ENCODE data around the gene TMEM184B.

TMEM184B gene

DNA sequence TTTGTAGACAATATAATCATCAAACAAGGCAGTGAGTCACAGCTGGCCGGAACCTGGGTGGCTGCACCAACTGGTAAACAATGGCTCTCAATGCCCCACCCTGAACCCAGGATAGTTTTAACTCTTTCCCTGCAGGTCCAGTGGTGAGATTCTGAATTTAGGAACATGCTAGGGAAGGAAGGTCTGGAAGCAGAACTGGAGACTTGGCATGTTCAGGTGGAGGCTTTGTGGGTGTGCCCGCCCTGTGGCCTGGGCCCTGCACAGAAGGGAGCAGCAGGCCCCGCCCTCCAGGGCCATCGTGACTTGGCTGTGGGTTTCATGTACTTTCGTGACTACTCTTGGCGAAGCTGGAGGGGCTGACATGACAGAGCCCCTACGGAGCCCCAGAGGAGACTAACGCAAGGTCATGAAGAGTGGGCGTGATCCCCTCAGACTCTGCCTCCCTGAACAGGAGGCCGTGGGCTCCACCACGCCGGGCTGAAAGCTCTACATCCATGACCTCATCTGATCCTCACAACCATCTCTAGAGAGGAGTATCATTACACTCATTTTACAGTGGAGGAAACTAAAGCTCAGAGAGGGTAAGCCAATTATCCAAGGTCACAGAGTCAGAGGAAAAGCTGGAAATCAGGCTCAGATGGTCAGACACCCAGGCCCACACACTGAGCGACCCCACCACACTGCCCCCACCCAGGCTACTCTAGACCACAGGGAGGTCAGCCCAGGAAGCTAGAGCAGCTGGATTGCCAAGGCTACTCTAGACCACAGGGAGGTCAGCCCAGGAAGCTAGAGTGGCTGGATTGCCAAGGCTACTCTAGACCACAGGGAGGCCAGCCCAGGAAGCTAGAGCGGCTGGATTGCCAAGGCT lies 43.7 kb downstream of the TMEM184B start:
- no peak for TF ChIP-seq CTCF (conservative IDR thresholded peaks at IDR 0.05; ENCODE audit: low read length)
- TF ChIP-seq EZH2phosphoT487 (IDR thresholded peaks at IDR 0.05; ENCODE audit: borderline replicate concordance) = no peak

GRCh38 chr22:38228326-38228872 lies 44.4 kb downstream of the TMEM184B start:
- H3K9me3 ChIP-seq (ENCODE audit: insufficient read depth, low read depth, low read length) = no peaks in the 10 kb centered on the region
- no peak for TF ChIP-seq EZH2phosphoT487 (IDR thresholded peaks at IDR 0.05; ENCODE audit: borderline replicate concordance)
- TF ChIP-seq CTCF (conservative IDR thresholded peaks at IDR 0.05; ENCODE audit: low read length) = no peak
- peaks cover 11% of the 10 kb centered on the region; the same call in 1 of the 2 replicates for H3K36me3 ChIP-seq (ENCODE audit: insufficient read depth, low read length)
- H3K9ac ChIP-seq (ENCODE audit: low read depth, low read length, poor library complexity, severe bottlenecking) = no peak overlapping the region
- H3K79me2 ChIP-seq (ENCODE audit: insufficient read depth, low read length) = no peaks in the 10 kb centered on the region
- no peaks in the 10 kb centered on the region for H3K27me3 ChIP-seq (ENCODE audit: insufficient read depth, low read length, poor library complexity, severe bottlenecking)
- no peak overlapping the region for H2AFZ ChIP-seq (ENCODE audit: low read length)
- H3K4me3 ChIP-seq (ENCODE audit: low read length, poor library complexity, severe bottlenecking) = no peak overlapping the region
- H3K9me2 ChIP-seq (replicated peaks; ENCODE audit: low read depth, low read length) = no peaks in the 10 kb centered on the region
- no peaks in the 10 kb centered on the region for H3K4me1 ChIP-seq (ENCODE audit: insufficient read depth, low read length, poor library complexity, severe bottlenecking)
- H3K4me2 ChIP-seq (ENCODE audit: low read depth, low read length, poor library complexity, severe bottlenecking) = no peak overlapping the region
- H3F3A ChIP-seq (ENCODE audit: low read depth) = no peaks in the 10 kb centered on the region
- H4K20me1 ChIP-seq (ENCODE audit: insufficient read depth, low read length, poor library complexity, severe bottlenecking) = no peaks in the 10 kb centered on the region

More for the DNA sequence above, 43.7 kb downstream of the TMEM184B start:
- H3K9ac ChIP-seq (ENCODE audit: low read depth, low read length, poor library complexity, severe bottlenecking) = no peak overlapping the region
- H4K20me1 ChIP-seq (ENCODE audit: insufficient read depth, low read length, poor library complexity, severe bottlenecking) = no peaks in the 10 kb centered on the region
- no peak overlapping the region for H2AFZ ChIP-seq (ENCODE audit: low read length)
- H3K36me3 ChIP-seq (ENCODE audit: insufficient read depth, low read length) = peaks cover 11% of the 10 kb centered on the region; the same call in 1 of the 2 replicates
- H3K4me3 ChIP-seq (ENCODE audit: low read length, poor library complexity, severe bottlenecking) = no peak overlapping the region
- no peaks in the 10 kb centered on the region for H3K27me3 ChIP-seq (ENCODE audit: insufficient read depth, low read length, poor library complexity, severe bottlenecking)
- H3K79me2 ChIP-seq (ENCODE audit: insufficient read depth, low read length) = no peaks in the 10 kb centered on the region
- no peaks in the 10 kb centered on the region for H3F3A ChIP-seq (ENCODE audit: low read depth)
- H3K4me1 ChIP-seq (ENCODE audit: insufficient read depth, low read length, poor library complexity, severe bottlenecking) = no peaks in the 10 kb centered on the region
- no peaks in the 10 kb centered on the region for H3K9me3 ChIP-seq (ENCODE audit: insufficient read depth, low read depth, low read length)
- no peak overlapping the region for H3K4me2 ChIP-seq (ENCODE audit: low read depth, low read length, poor library complexity, severe bottlenecking)
- no peaks in the 10 kb centered on the region for H3K9me2 ChIP-seq (replicated peaks; ENCODE audit: low read depth, low read length)

DNA sequence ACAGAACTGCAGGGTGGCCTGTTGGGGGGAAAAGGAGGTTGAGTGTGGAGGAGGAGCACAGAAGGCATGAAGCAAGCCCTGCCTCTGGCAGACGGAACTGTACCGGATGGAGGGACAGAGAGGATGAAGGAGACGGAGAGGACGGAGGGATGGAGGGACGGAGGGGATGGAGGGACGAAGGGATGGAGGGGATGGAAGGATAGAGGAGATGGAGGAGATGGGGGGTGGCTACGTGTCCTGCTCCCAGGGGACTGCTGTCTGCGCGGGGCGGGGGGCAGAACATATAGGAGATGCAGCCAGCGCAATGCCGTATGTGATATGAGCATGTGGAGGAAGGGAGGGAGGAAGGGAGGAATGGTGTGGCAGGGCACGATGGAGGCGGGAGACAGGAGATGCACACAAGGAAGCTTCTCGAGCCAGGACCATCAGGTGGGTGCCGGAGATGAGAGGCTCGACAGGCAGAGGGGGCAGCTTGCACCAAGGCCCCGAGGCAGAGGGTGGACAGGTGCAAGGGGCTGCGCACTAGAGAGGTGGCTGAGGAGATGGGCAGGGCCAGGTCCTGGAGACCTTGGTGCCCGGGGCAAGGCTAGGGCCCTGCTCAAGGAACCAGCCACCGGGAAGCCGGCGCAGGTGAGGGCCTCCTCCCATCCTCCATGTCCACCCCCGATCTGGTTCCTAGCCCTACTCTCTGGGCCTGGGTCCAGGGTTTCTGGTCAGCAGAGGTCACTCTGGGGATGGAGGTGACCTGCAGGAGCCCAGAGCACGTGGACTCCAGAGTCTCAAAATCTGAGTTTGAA lies 45.8 kb downstream of the TMEM184B start:
- H3K36me3 ChIP-seq (ENCODE audit: insufficient read depth, low read length) = peaks cover 11% of the 10 kb centered on the region; the same call in 1 of the 2 replicates
- no peaks in the 10 kb centered on the region for H3F3A ChIP-seq (ENCODE audit: low read depth)
- H3K4me2 ChIP-seq (ENCODE audit: low read depth, low read length, poor library complexity, severe bottlenecking) = no peak overlapping the region
- H2AFZ ChIP-seq (ENCODE audit: low read length) = no peak overlapping the region
- no peaks in the 10 kb centered on the region for H3K9me3 ChIP-seq (ENCODE audit: insufficient read depth, low read depth, low read length)
- H3K4me3 ChIP-seq (ENCODE audit: low read length, poor library complexity, severe bottlenecking) = no peak overlapping the region
- no peaks in the 10 kb centered on the region for H4K20me1 ChIP-seq (ENCODE audit: insufficient read depth, low read length, poor library complexity, severe bottlenecking)
- no peak overlapping the region for H3K9ac ChIP-seq (ENCODE audit: low read depth, low read length, poor library complexity, severe bottlenecking)
- TF ChIP-seq CTCF (conservative IDR thresholded peaks at IDR 0.05; ENCODE audit: low read length) (no peak), EZH2phosphoT487 (IDR thresholded peaks at IDR 0.05; ENCODE audit: borderline replicate concordance) (no peak)
- H3K79me2 ChIP-seq (ENCODE audit: insufficient read depth, low read length) = no peaks in the 10 kb centered on the region
- H3K9me2 ChIP-seq (replicated peaks; ENCODE audit: low read depth, low read length) = no peaks in the 10 kb centered on the region
- peaks cover 2% of the 10 kb centered on the region for H3K4me1 ChIP-seq (ENCODE audit: insufficient read depth, low read length, poor library complexity, severe bottlenecking)
- no peaks in the 10 kb centered on the region for H3K27me3 ChIP-seq (ENCODE audit: insufficient read depth, low read length, poor library complexity, severe bottlenecking)

Data from Loucy (cell line).